SHP77 (cell line): ENCODE results near the gene SOX2.
A peak's percentile ranks its signal among the peaks of the same experiment; 100 is the strongest.

Experiments
- DNase-seq, 2 experiments: peaks; one replicate each; lab custom pipeline; 2025; lab: John Stamatoyannopoulos, UW

The SOX2 gene

GRCh38 chr3:181704421-181705085 is 7.2 kb upstream of the SOX2 start:
- no peak for DNase-seq

- DNase-seq: no peak
Observed at GRCh38 chr3:181705086-181705480, 6.6 kb upstream of the SOX2 start.

- DNase-seq: no peak
Observed at GRCh38 chr3:181707980-181708379, 3.7 kb upstream of the SOX2 start.

- DNase-seq: peak; percentile 53 to 57
Observed at GRCh38 chr3:181709537-181710279, 2.0 kb upstream of the SOX2 start.

- DNase-seq: peak; percentile 21 to 65
Observed at GRCh38 chr3:181710345-181711291, 1.1 kb upstream of the SOX2 start.

GRCh38 chr3:181712226-181712552 is 464 bp downstream of the SOX2 start:
- no peak for DNase-seq

- peak; percentile 52 to 62 for DNase-seq
Observed at GRCh38 chr3:181712553-181713279, 991 bp downstream of the SOX2 start.

GRCh38 chr3:181713280-181713647 is 1.5 kb downstream of the SOX2 start:
- no peak for DNase-seq

GRCh38 chr3:181713676-181714612 is 2.2 kb downstream of the SOX2 start:
- DNase-seq: no peak

GRCh38 chr3:181715571-181716340 is 4.0 kb downstream of the SOX2 start:
- DNase-seq: no peak

GRCh38 chr3:181716966-181717365 is 5.2 kb downstream of the SOX2 start:
- no peak for DNase-seq

- DNase-seq: no peak
Observed at GRCh38 chr3:181717549-181718171, 5.9 kb downstream of the SOX2 start.

- no peak for DNase-seq
Observed at GRCh38 chr3:181718369-181718768, 6.6 kb downstream of the SOX2 start.

- DNase-seq: no peak
Observed at GRCh38 chr3:181718987-181719911, 7.5 kb downstream of the SOX2 start.

GRCh38 chr3:181719991-181720680 is 8.4 kb downstream of the SOX2 start:
- no peak for DNase-seq

GRCh38 chr3:181721046-181721875 is 9.5 kb downstream of the SOX2 start:
- no peak for DNase-seq

- DNase-seq: peak; percentile 41
Observed at GRCh38 chr3:181722156-181722555, 10.4 kb downstream of the SOX2 start.
